ENCODE measurements around the gene ADAMTS20. TPM values are rescaled to one million over a fixed set of nuclear protein-coding genes. Genes with fewer than 3 reads are reported as not detected.
"Not testable (repeated sequence)": the region's sequence is repeated elsewhere in the genome, so short reads cannot be mapped to it uniquely, and the experiment has no call there.

Gene ADAMTS20
- 0.17 and 0.32 TPM in 2 replicates for total RNA-seq (2014; rRNA removed)
- polyA plus RNA-seq (2012) = 0.13 TPM

- DNase-seq (ENCODE audit: low read depth) = peak; percentile 31
Measured at GRCh38 chr12:43551971-43552559, at the start of gene ADAMTS20. Gene ADAMTS20, minus strand, starts transcription at chr12:43552203. Its CDS starts 282 bp downstream, at chr12:43551921.

GRCh38 chr12:43599708-43600107 lies 47.7 kb upstream of the ADAMTS20 start:
- DNase-seq (ENCODE audit: low read depth) = no peak

GRCh38 chr12:43599066-43599465 lies 47.1 kb upstream of the ADAMTS20 start:
- no peak for DNase-seq (ENCODE audit: low read depth)

- DNase-seq (ENCODE audit: low read depth) = no peak
Measured at GRCh38 chr12:43590307-43590706, 38.3 kb upstream of the ADAMTS20 start.

- DNase-seq (ENCODE audit: low read depth) = peak; percentile 51
Measured at GRCh38 chr12:43586646-43587245, 34.7 kb upstream of the ADAMTS20 start.

- no peak for DNase-seq (ENCODE audit: low read depth)
Measured at GRCh38 chr12:43585676-43586075, 33.7 kb upstream of the ADAMTS20 start.

GRCh38 chr12:43580601-43581000 lies 28.6 kb upstream of the ADAMTS20 start:
- no peak for DNase-seq (ENCODE audit: low read depth)

- DNase-seq (ENCODE audit: low read depth) = peak; percentile 45
Measured at GRCh38 chr12:43579206-43579605, 27.2 kb upstream of the ADAMTS20 start.

- peak; percentile 76 for DNase-seq (ENCODE audit: low read depth)
Measured at GRCh38 chr12:43578782-43579181, 26.8 kb upstream of the ADAMTS20 start.

- no peak for DNase-seq (ENCODE audit: low read depth)
Measured at GRCh38 chr12:43577381-43577780, 25.4 kb upstream of the ADAMTS20 start.

- no peak for DNase-seq (ENCODE audit: low read depth)
Measured at GRCh38 chr12:43576162-43576561, 24.2 kb upstream of the ADAMTS20 start.

- no peak for DNase-seq (ENCODE audit: low read depth)
Measured at GRCh38 chr12:43571885-43572284, 19.9 kb upstream of the ADAMTS20 start.

- DNase-seq (ENCODE audit: low read depth) = no peak
Measured at GRCh38 chr12:43556057-43556456, 4.1 kb upstream of the ADAMTS20 start.

- DNase-seq (ENCODE audit: low read depth) = peak; percentile 2
Measured at GRCh38 chr12:43551279-43551970, 578 bp downstream of the ADAMTS20 start.

GRCh38 chr12:43550831-43551271 lies 1.2 kb downstream of the ADAMTS20 start:
- DNase-seq (ENCODE audit: low read depth) = no peak

GRCh38 chr12:43544703-43545102 lies 7.3 kb downstream of the ADAMTS20 start:
- no peak for DNase-seq (ENCODE audit: low read depth)

- DNase-seq (ENCODE audit: low read depth) = peak; percentile 72
Measured at GRCh38 chr12:43540470-43540869, 11.5 kb downstream of the ADAMTS20 start.

- not testable (repeated sequence) for DNase-seq (ENCODE audit: low read depth)
Measured at GRCh38 chr12:43537675-43538074, 14.3 kb downstream of the ADAMTS20 start.

GRCh38 chr12:43516045-43516444 lies 36.0 kb downstream of the ADAMTS20 start:
- no peak for DNase-seq (ENCODE audit: low read depth)

GRCh38 chr12:43501703-43502102 lies 50.3 kb downstream of the ADAMTS20 start:
- DNase-seq (ENCODE audit: low read depth) = peak; percentile 54

GRCh38 chr12:43493261-43493797 lies 58.7 kb downstream of the ADAMTS20 start:
- DNase-seq (ENCODE audit: low read depth) = peak; percentile 51

- DNase-seq (ENCODE audit: low read depth) = peak; percentile 1
Measured at GRCh38 chr12:43482311-43483085, 69.5 kb downstream of the ADAMTS20 start.

Measured in LHCN-M2 (cell line).